Fibroblast of villous mesenchyme (primary cell): ENCODE data around the gene CGNL1. TPM values are rescaled to one million over a fixed set of nuclear protein-coding genes. Genes with fewer than 3 reads are reported as not detected.

Experiments used
- DNase-seq: peaks from one replicate; pipeline ENCODE4 v3.0.0-alpha.2; 2010; ENCODE audit warnings: low read depth
- H3K4me3 ChIP-seq: 2 replicates; pipeline ENCODE4 v1.5.1; 2011; ENCODE audit warnings: low read depth, mild to moderate bottlenecking, low read length
- CTCF ChIP-seq: IDR thresholded peaks from 2 replicates; pipeline ENCODE4 v1.5.1; 2012; ENCODE audit warnings: low read depth, mild to moderate bottlenecking, low read length; ENCODE audit not compliant: insufficient read depth
- total RNA-seq: library from RNA; depleted of rRNA; stranded (reverse); fragments of >200 nt; gene quantifications from 2 replicates; pipeline ENCODE4 v1.2.3, GENCODE V29; 2012

The CGNL1 gene
- total RNA-seq, 1 donor, result 0.43 TPM

DNA sequence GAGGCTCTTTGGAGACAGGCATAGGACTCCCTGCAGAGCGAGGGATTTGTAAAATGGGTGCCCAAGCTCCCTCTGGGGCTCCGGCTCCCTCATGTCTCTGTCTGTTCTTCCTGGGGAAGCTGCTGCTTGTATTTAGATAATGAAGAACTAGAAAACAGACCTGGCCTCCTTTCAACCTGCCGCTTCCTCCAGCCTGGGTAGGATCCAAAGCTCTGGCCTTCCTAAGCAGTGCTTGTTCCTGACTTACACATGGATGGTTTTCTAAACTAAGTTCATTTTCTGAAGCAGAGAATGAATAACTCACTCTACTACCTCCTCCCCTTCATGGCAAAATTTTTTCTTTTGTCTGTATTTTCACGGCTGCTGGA lies 178.5 kb downstream of the CGNL1 start:
- no peak for TF ChIP-seq CTCF
- DNase-seq, result no peak
- no peak overlapping the region for H3K4me3 ChIP-seq

DNA sequence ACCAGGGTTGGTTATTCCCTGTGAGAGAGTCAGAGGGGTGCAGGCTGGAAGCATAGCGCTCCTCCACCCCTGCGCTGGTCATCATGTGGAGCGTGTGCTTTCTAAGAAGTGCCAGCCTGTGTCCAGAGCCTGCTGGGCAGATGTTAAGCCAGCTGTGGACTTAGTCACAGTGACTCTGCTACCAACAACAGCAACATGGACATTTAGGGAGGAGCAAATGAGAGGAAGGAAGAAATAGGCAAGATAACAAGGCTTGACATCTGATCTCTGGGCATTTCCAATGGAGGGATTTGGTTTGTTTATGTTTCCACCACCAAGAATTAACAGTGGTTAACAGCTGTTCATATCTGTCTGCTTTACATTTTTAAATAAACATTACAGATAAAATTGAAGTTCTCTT lies 179.0 kb downstream of the CGNL1 start:
- DNase-seq, result peak; percentile 82
- no peak for TF ChIP-seq CTCF
- no peak overlapping the region for H3K4me3 ChIP-seq

DNA sequence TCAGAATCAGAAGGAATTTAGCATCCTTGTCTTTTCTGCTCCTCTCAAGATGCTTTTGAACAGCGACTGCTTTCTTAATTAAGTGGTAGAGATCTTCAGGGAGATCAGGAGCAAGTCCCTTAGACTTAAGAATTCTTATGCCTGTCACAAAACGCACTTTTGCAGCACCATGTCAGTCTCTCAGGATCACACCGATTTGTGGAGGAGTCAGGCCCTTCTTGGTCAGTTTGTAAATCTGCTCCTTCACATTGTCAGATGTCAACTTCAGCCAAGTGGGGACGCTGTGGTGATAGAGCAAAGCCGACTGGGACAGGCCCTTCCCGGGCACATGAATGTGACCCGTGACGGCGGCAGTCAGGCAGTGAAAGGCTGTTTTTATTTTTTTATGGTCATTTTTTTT lies 179.7 kb downstream of the CGNL1 start:
- TF ChIP-seq CTCF, result no peak
- no peak for DNase-seq
- H3K4me3 ChIP-seq, result no peak overlapping the region

DNA sequence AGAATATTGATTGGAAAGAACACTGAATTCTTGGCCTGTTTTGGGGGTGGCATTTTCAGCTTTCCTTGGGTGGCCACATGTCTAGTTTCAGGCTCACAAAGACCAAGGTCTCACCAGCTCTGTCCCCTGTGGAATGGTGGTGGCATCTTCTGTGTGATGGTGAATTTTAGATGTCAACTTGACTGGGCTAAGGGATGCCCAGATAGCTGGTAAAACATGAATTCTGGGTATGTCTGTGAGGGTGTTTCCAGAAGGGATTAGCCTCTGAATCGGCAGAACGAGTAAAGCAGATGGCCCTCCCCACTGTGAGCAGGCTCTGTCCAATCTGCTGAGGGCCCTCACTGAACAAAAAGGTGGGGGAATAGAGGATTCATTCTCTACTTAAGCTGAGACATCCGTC lies 181.0 kb downstream of the CGNL1 start:
- TF ChIP-seq CTCF, result no peak
- no peak overlapping the region for H3K4me3 ChIP-seq
- no peak for DNase-seq

DNA sequence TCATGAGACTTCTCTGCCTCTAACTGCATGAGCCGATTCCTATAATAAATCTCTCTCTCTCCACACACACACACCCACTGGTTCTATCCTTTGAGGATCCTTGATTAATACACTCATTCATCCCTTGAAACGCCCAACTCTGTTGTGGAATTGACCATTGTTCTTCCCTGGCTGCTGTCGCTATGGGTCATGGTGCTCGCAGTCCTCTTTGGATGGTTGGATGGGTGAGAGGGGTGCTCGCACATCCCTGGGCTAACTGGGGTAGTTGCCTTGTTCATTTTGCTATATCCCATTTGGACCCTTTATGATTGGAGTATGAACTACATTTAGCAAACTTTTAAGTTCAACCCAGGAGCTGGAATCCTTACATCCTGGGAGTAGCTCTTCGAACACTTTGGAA lies 181.5 kb downstream of the CGNL1 start:
- no peak for DNase-seq
- no peak for TF ChIP-seq CTCF
- no peak overlapping the region for H3K4me3 ChIP-seq

- H3K4me3 ChIP-seq, result no peak overlapping the region
- TF ChIP-seq CTCF, result peak; percentile 94
- peak; percentile 38 for DNase-seq
These were observed 183.6 kb downstream of the CGNL1 start for GRCh38 chr15:57559875-57560274.

DNA sequence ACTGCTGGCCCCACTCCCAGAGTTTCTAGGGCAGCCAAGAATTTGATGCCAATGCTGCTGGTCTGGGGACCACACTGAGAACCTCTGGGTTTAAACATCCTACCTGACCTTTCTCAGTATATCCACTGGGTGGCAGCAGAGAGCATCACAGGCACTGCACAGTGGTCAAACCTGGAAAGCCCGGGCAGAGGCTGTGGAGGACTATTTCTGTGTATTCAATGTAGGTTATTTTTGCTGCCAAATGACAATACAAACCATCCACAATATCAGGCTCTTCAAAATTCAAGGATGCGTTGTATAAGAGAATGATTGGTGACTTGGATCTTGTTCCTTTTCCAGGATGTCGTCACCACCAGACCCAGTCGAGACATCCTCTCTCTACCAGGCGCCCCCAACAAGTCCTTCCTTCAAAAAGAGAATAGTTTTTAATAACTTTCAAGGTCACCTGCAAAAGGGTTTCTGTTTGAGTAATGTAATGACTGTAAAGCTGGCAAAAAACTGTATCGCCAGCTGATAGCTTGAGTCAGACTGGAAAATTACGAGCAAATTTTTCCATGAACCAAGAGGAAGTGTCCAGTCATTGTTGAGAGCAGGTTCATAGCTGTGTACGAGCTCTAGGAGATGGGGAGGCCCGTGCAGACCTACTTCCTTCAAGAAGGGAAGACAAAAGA lies 184.9 kb downstream of the CGNL1 start:
- peak; percentile 95 for TF ChIP-seq CTCF
- peak; percentile 66 for DNase-seq

More for the DNA sequence above, 184.9 kb downstream of the CGNL1 start:
- H3K4me3 ChIP-seq, result no peak overlapping the region
